Neural cell (in vitro differentiated cells): ENCODE results near the gene PPP1R12B. TPM values are rescaled to one million over a fixed set of nuclear protein-coding genes. Genes with fewer than 3 reads are reported as not detected.

Experiments
- H2AFZ ChIP-seq: fragments of 200-600, 300-800 bp; sonication (generic), shearing (Covaris generic); 2 replicates; pipeline ENCODE4 v1.6.0; 2014; ENCODE audit warnings: low read depth, mild to moderate bottlenecking, antibody characterized with exemption, low read length, moderate library complexity
- H3F3A ChIP-seq: fragments of 200-600 bp; shearing (Covaris generic); 2 replicates; pipeline ENCODE4 v1.6.1; 2016; ENCODE audit warnings: mild to moderate bottlenecking, moderate library complexity, mixed read lengths, antibody characterized with exemption, low read length; ENCODE audit not compliant: insufficient read depth, poor library complexity, severe bottlenecking
- H3K27ac ChIP-seq: fragments of 200-600, 300-800 bp; sonication (generic), shearing (Covaris generic); 2 replicates; pipeline ENCODE4 v1.5.1; 2014; ENCODE audit warnings: mild to moderate bottlenecking, low read length, moderate library complexity
- H3K27me3 ChIP-seq: fragments of 300-800, 200-600 bp; sonication (generic), shearing (Covaris generic); 2 replicates; pipeline ENCODE4 v1.6.0; 2014; ENCODE audit warnings: mild to moderate bottlenecking, low read depth, low read length, moderate library complexity; ENCODE audit not compliant: insufficient read depth
- H3K36me3 ChIP-seq: fragments of 300-800, 200-600 bp; sonication (generic), shearing (Covaris generic); 2 replicates; pipeline ENCODE4 v1.5.1; 2014; ENCODE audit warnings: mild to moderate bottlenecking, antibody characterized with exemption, low read length, moderate library complexity; ENCODE audit not compliant: insufficient read depth
- H3K4me2 ChIP-seq: fragments of 300-800, 200-600 bp; sonication (generic), shearing (Covaris generic); 2 replicates; pipeline ENCODE4 v1.6.0; 2014; ENCODE audit warnings: mild to moderate bottlenecking, low read length
- H3K4me3 ChIP-seq: fragments of 300-800, 200-600 bp; sonication (generic), shearing (Covaris generic); 2 replicates; pipeline ENCODE4 v1.5.1; 2014; ENCODE audit warnings: mild to moderate bottlenecking, low read length, moderate library complexity
- H3K79me2 ChIP-seq: fragments of 200-600 bp; shearing (Covaris generic); replicated peaks from 2 replicates; pipeline ENCODE4 v1.6.0; 2014; ENCODE audit warnings: mild to moderate bottlenecking, low read length, moderate library complexity; ENCODE audit not compliant: insufficient read depth
- H3K9ac ChIP-seq: fragments of 300-800, 200-600 bp; sonication (generic), shearing (Covaris generic); 2 replicates; pipeline ENCODE4 v1.6.1; 2016; ENCODE audit warnings: mild to moderate bottlenecking, low read length, mixed read lengths
- H3K9me2 ChIP-seq: fragments of 200-600 bp; shearing (Covaris generic); 2 replicates; pipeline ENCODE4 v1.6.1; 2016; ENCODE audit warnings: mild to moderate bottlenecking, low read length, mixed read lengths; ENCODE audit not compliant: insufficient read depth
- H3K9me3 ChIP-seq: fragments of 200-600, 300-800 bp; sonication (generic), shearing (Covaris generic); 2 replicates; pipeline ENCODE4 v1.6.1; 2016; ENCODE audit warnings: mild to moderate bottlenecking, mixed run types, low read length, moderate library complexity, mixed read lengths
- H4K20me1 ChIP-seq: fragments of 200-600 bp; shearing (Covaris generic); 2 replicates; pipeline ENCODE4 v1.6.1; 2016; ENCODE audit warnings: mild to moderate bottlenecking, mixed run types; ENCODE audit not compliant: insufficient read depth
- EP300 ChIP-seq: fragments of 450-650 bp; conservative IDR thresholded peaks from 2 replicates; pipeline ENCODE4 v1.6.1; 2014; ENCODE audit warnings: antibody characterized with exemption, mild to moderate bottlenecking, moderate library complexity; ENCODE audit not compliant: poor library complexity, severe bottlenecking
- EZH2 ChIP-seq: fragments of 200-600, 300-800 bp; shearing (Covaris generic), sonication (generic); IDR thresholded peaks from 2 replicates; pipeline ENCODE4 v1.6.1; 2014; ENCODE audit warnings: antibody characterized with exemption, low read length, borderline replicate concordance, mild to moderate bottlenecking; ENCODE audit not compliant: insufficient read depth, poor library complexity, severe bottlenecking
- MXI1 ChIP-seq: fragments of 450-650 bp; conservative IDR thresholded peaks from 2 replicates; pipeline ENCODE4 v1.6.1; 2014; ENCODE audit warnings: antibody characterized with exemption, mild to moderate bottlenecking; ENCODE audit not compliant: poor library complexity, severe bottlenecking
- POLR2AphosphoS5 ChIP-seq: IDR thresholded peaks from 2 replicates; pipeline ENCODE4 v1.6.1; 2012
- RAD21 ChIP-seq: fragments of 450-650 bp; conservative IDR thresholded peaks from 2 replicates; pipeline ENCODE4 v1.6.1; 2014; ENCODE audit warnings: antibody characterized with exemption, mild to moderate bottlenecking, moderate library complexity
- SMC3 ChIP-seq: fragments of 450-650 bp; conservative IDR thresholded peaks from 2 replicates; pipeline ENCODE4 v1.6.1; 2014; ENCODE audit warnings: antibody characterized with exemption, mild to moderate bottlenecking, moderate library complexity; ENCODE audit not compliant: poor library complexity
- TAF1 ChIP-seq: IDR thresholded peaks from 2 replicates; pipeline ENCODE4 v1.6.1; 2012; ENCODE audit warnings: low read depth
- polyA plus RNA-seq: library from polyadenylated mRNA; depleted of rRNA; stranded (reverse); fragments of >200 nt; gene quantifications from 2 replicates; pipeline ENCODE4 v1.2.3, GENCODE V29; 2014
- TF ChIP-seq, protein P1 (sequence below): IDR thresholded peaks from 2 replicates; pipeline ENCODE4 v1.6.1; 2012; ENCODE audit warnings: borderline replicate concordance
- TF ChIP-seq, protein P2 (sequence below): fragments of 450-650 bp; IDR thresholded peaks from 2 replicates; pipeline ENCODE4 v1.5.1; 2014; ENCODE audit warnings: antibody characterized with exemption, mild to moderate bottlenecking, moderate library complexity; ENCODE audit not compliant: poor library complexity, severe bottlenecking

The PPP1R12B gene
- polyA plus RNA-seq, 1 donor from 2014 or later = 9.8 TPM

DNA sequence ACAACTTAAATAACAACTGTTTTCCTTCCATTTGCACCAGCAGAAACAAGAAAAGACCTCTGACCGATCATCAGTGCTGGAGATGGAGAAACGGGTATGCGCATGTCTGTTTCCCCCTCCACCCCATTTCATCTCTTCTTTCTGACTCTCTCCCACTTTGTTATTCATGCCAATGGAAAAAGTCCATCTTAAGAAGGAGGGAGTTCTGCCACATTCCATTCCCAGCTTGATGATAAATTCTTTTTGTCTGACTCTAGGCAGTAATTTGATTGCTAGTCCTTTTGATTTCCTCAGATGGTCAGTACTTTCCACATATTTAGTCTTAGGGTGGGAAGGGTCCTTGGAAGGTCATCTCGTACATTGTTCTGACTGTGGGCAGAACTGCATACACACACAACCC lies 219.2 kb downstream of the PPP1R12B start:
- H2AFZ ChIP-seq = no peak overlapping the region
- no peak overlapping the region for H3K4me2 ChIP-seq
- H3K27ac ChIP-seq = no peak overlapping the region
- no peaks in the 10 kb centered on the region for H3K9me2 ChIP-seq
- no peak overlapping the region for H3K9ac ChIP-seq
- H3K4me3 ChIP-seq = no peak overlapping the region
- no peaks in the 10 kb centered on the region for H3F3A ChIP-seq
- H3K79me2 ChIP-seq = no peaks in the 10 kb centered on the region
- no peaks in the 10 kb centered on the region for H4K20me1 ChIP-seq
- no peaks in the 10 kb centered on the region for H3K9me3 ChIP-seq
- no peaks in the 10 kb centered on the region for H3K27me3 ChIP-seq
- TF ChIP-seq RAD21 (no peak), EZH2 (no peak), EP300 (no peak), SMC3 (no peak), TAF1 (no peak), MXI1 (no peak), POLR2AphosphoS5 (no peak)
- TF ChIP-seq, protein P1, sequence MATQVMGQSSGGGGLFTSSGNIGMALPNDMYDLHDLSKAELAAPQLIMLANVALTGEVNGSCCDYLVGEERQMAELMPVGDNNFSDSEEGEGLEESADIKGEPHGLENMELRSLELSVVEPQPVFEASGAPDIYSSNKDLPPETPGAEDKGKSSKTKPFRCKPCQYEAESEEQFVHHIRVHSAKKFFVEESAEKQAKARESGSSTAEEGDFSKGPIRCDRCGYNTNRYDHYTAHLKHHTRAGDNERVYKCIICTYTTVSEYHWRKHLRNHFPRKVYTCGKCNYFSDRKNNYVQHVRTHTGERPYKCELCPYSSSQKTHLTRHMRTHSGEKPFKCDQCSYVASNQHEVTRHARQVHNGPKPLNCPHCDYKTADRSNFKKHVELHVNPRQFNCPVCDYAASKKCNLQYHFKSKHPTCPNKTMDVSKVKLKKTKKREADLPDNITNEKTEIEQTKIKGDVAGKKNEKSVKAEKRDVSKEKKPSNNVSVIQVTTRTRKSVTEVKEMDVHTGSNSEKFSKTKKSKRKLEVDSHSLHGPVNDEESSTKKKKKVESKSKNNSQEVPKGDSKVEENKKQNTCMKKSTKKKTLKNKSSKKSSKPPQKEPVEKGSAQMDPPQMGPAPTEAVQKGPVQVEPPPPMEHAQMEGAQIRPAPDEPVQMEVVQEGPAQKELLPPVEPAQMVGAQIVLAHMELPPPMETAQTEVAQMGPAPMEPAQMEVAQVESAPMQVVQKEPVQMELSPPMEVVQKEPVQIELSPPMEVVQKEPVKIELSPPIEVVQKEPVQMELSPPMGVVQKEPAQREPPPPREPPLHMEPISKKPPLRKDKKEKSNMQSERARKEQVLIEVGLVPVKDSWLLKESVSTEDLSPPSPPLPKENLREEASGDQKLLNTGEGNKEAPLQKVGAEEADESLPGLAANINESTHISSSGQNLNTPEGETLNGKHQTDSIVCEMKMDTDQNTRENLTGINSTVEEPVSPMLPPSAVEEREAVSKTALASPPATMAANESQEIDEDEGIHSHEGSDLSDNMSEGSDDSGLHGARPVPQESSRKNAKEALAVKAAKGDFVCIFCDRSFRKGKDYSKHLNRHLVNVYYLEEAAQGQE = no peak
- TF ChIP-seq, protein P2, sequence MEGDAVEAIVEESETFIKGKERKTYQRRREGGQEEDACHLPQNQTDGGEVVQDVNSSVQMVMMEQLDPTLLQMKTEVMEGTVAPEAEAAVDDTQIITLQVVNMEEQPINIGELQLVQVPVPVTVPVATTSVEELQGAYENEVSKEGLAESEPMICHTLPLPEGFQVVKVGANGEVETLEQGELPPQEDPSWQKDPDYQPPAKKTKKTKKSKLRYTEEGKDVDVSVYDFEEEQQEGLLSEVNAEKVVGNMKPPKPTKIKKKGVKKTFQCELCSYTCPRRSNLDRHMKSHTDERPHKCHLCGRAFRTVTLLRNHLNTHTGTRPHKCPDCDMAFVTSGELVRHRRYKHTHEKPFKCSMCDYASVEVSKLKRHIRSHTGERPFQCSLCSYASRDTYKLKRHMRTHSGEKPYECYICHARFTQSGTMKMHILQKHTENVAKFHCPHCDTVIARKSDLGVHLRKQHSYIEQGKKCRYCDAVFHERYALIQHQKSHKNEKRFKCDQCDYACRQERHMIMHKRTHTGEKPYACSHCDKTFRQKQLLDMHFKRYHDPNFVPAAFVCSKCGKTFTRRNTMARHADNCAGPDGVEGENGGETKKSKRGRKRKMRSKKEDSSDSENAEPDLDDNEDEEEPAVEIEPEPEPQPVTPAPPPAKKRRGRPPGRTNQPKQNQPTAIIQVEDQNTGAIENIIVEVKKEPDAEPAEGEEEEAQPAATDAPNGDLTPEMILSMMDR = no peak
- peaks cover 5% of the 10 kb centered on the region for H3K36me3 ChIP-seq

DNA sequence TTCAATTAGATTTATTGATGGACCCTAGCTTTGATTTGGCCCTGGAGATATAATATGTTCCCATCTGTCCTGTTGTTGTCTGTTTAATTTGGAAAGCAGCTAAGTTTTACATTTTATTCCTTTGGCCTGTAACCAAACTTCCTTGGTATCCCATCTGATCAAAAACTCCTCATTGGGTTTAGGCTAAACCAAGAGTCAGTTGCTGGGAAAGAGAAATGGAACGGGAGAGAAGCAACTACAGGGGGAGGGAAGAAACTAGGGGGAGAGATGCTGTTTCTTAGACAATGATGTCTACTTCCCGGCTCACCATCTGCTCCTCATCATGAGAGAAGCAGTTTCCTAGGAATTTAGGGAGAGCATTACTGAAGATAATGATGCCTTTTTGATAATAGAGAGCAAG lies 219.9 kb downstream of the PPP1R12B start:
- Histone ChIP-seq H3K9me2 (no peaks in the 10 kb centered on the region), H3K79me2 (no peaks in the 10 kb centered on the region), H3K9me3 (no peaks in the 10 kb centered on the region), H4K20me1 (no peaks in the 10 kb centered on the region), H2AFZ (no peak overlapping the region), H3K27ac (no peak overlapping the region), H3F3A (no peaks in the 10 kb centered on the region), H3K4me2 (no peak overlapping the region), H3K9ac (no peak overlapping the region), H3K36me3 (peaks cover 5% of the 10 kb centered on the region), H3K4me3 (no peak overlapping the region), H3K27me3 (no peaks in the 10 kb centered on the region)
- TF ChIP-seq EZH2 (no peak), RAD21 (no peak), EP300 (no peak), POLR2AphosphoS5 (no peak), MXI1 (no peak), TAF1 (no peak), SMC3 (no peak)
- TF ChIP-seq, protein P1 = no peak
- TF ChIP-seq, protein P2 = no peak
